ENCODE measurements around the gene SCUBE1.

The SCUBE1 gene

DNA sequence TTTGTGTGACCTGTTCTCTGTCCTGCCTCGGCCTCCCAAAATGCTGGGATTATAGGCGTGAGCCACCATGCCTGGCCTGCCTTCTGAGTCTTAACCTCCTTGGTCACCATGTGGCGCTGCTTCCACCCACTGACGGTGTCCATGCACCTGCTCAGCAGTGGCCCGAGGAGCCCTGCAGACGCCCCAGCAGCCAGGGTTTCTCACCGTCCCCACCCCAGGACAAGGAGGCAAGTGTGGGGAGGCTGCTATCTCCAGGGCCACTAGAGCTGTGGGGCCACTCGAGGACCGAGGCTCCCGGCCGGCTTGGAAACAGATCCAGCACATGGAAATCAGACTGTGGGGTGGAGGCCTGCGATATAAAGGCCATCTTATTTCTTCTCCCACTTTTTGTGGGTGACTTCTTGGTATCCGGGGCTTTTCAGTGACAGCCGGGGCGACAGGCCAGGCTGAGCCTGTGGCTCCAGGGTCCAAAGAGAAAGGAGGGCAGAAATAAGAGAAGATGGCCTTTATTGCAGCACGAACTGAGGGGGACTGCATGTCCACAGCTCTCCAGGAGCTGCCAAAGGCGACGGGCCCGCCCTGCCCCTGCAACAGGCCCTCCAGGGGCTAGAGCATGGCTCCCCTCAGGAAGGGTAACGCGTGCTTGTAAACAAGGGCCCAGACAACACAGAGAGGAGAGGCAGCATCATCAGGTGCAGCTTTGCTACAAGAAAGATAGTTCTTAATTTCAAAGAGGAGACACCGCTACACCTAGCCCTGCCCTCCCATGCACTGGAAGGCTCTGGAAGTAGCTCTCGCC is 176.8 kb downstream of the SCUBE1 start:
- TF ChIP-seq, protein P1, sequence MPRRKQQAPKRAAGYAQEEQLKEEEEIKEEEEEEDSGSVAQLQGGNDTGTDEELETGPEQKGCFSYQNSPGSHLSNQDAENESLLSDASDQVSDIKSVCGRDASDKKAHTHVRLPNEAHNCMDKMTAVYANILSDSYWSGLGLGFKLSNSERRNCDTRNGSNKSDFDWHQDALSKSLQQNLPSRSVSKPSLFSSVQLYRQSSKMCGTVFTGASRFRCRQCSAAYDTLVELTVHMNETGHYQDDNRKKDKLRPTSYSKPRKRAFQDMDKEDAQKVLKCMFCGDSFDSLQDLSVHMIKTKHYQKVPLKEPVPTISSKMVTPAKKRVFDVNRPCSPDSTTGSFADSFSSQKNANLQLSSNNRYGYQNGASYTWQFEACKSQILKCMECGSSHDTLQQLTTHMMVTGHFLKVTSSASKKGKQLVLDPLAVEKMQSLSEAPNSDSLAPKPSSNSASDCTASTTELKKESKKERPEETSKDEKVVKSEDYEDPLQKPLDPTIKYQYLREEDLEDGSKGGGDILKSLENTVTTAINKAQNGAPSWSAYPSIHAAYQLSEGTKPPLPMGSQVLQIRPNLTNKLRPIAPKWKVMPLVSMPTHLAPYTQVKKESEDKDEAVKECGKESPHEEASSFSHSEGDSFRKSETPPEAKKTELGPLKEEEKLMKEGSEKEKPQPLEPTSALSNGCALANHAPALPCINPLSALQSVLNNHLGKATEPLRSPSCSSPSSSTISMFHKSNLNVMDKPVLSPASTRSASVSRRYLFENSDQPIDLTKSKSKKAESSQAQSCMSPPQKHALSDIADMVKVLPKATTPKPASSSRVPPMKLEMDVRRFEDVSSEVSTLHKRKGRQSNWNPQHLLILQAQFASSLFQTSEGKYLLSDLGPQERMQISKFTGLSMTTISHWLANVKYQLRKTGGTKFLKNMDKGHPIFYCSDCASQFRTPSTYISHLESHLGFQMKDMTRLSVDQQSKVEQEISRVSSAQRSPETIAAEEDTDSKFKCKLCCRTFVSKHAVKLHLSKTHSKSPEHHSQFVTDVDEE (CRISPR knock-in tag; IDR thresholded peaks at IDR 0.05) = no peak
- TF ChIP-seq ZFP30 (CRISPR knock-in tag; IDR thresholded peaks at IDR 0.05) = no peak
- no peak for TF ChIP-seq SNAI2 (CRISPR knock-in tag; IDR thresholded peaks at IDR 0.05)
- TF ChIP-seq, protein P2, sequence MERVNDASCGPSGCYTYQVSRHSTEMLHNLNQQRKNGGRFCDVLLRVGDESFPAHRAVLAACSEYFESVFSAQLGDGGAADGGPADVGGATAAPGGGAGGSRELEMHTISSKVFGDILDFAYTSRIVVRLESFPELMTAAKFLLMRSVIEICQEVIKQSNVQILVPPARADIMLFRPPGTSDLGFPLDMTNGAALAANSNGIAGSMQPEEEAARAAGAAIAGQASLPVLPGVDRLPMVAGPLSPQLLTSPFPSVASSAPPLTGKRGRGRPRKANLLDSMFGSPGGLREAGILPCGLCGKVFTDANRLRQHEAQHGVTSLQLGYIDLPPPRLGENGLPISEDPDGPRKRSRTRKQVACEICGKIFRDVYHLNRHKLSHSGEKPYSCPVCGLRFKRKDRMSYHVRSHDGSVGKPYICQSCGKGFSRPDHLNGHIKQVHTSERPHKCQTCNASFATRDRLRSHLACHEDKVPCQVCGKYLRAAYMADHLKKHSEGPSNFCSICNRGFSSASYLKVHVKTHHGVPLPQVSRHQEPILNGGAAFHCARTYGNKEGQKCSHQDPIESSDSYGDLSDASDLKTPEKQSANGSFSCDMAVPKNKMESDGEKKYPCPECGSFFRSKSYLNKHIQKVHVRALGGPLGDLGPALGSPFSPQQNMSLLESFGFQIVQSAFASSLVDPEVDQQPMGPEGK (CRISPR knock-in tag; IDR thresholded peaks at IDR 0.05; ENCODE audit: borderline replicate concordance) = no peak
- TF ChIP-seq PPARA (CRISPR knock-in tag; IDR thresholded peaks at IDR 0.05; ENCODE audit: borderline replicate concordance) = no peak
- TF ChIP-seq RARB (CRISPR knock-in tag; IDR thresholded peaks at IDR 0.05) = no peak
- no peak for ATAC-seq

DNA sequence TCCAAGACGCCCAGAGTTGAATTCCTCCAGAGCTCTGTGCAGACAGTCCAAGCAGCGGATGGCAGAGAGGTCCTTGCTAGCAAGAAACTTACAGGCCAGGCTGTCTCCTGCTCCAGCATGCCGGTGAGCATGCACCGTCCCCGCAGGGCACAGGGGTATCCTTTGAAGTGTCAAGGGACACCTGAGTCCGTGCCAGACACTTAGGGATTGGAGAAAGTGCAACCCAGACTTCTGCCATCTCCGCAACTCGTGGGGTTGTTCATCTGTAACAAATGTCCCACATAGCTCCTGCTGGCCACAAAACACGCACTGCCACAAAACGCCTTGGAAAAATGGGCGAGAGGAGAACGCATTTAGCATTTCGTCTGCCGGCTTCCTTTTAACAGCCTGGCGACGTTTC is 178.5 kb downstream of the SCUBE1 start:
- no peak; the same call in 1 of the 3 replicates for ATAC-seq

More for the DNA sequence above, 178.5 kb downstream of the SCUBE1 start:
- TF ChIP-seq, protein P3, sequence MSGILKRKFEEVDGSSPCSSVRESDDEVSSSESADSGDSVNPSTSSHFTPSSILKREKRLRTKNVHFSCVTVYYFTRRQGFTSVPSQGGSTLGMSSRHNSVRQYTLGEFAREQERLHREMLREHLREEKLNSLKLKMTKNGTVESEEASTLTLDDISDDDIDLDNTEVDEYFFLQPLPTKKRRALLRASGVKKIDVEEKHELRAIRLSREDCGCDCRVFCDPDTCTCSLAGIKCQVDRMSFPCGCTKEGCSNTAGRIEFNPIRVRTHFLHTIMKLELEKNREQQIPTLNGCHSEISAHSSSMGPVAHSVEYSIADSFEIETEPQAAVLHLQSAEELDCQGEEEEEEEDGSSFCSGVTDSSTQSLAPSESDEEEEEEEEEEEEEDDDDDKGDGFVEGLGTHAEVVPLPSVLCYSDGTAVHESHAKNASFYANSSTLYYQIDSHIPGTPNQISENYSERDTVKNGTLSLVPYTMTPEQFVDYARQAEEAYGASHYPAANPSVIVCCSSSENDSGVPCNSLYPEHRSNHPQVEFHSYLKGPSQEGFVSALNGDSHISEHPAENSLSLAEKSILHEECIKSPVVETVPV (CRISPR knock-in tag; IDR thresholded peaks at IDR 0.05) = no peak
- TF ChIP-seq ZNF70 (CRISPR knock-in tag; IDR thresholded peaks at IDR 0.05) = no peak
- no peak for TF ChIP-seq GLIS3 (CRISPR knock-in tag; IDR thresholded peaks at IDR 0.05)
- TF ChIP-seq, protein P2 (CRISPR knock-in tag; IDR thresholded peaks at IDR 0.05; ENCODE audit: borderline replicate concordance) = no peak
- no peak for TF ChIP-seq RARB (CRISPR knock-in tag; IDR thresholded peaks at IDR 0.05)
- no peak for TF ChIP-seq ZFP3 (CRISPR knock-in tag; IDR thresholded peaks at IDR 0.05)
- TF ChIP-seq CSDC2 (CRISPR knock-in tag; IDR thresholded peaks at IDR 0.05) = no peak
- no peak for TF ChIP-seq OSR1 (CRISPR knock-in tag; IDR thresholded peaks at IDR 0.05)
- TF ChIP-seq, protein P1 (CRISPR knock-in tag; IDR thresholded peaks at IDR 0.05) = no peak
- no peak for TF ChIP-seq TOX (CRISPR knock-in tag; IDR thresholded peaks at IDR 0.05; ENCODE audit: borderline replicate concordance)
- TF ChIP-seq, protein P4, sequence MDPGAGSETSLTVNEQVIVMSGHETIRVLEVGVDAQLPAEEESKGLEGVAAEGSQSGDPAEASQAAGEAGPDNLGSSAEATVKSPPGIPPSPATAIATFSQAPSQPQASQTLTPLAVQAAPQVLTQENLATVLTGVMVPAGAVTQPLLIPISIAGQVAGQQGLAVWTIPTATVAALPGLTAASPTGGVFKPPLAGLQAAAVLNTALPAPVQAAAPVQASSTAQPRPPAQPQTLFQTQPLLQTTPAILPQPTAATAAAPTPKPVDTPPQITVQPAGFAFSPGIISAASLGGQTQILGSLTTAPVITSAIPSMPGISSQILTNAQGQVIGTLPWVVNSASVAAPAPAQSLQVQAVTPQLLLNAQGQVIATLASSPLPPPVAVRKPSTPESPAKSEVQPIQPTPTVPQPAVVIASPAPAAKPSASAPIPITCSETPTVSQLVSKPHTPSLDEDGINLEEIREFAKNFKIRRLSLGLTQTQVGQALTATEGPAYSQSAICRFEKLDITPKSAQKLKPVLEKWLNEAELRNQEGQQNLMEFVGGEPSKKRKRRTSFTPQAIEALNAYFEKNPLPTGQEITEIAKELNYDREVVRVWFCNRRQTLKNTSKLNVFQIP (CRISPR knock-in tag; IDR thresholded peaks at IDR 0.05; ENCODE audit: borderline replicate concordance, low read depth) = no peak
- TF ChIP-seq PPARA (CRISPR knock-in tag; IDR thresholded peaks at IDR 0.05; ENCODE audit: borderline replicate concordance) = no peak

Measured in SK-N-SH treated with all-trans-retinoic acid at 6 μM for 48 hours (cell line).